Endothelial cell of umbilical vein (primary cell): ENCODE measurements around the gene FHOD3. TPM values are rescaled to one million over a fixed set of nuclear protein-coding genes. Genes with fewer than 3 reads are reported as not detected.

Experiments used
- BruUV-seq: library from RNA; stranded (reverse); fragments of 400-500 nt; replicated peaks from 2 replicates; lab custom pipeline; 2021; lab: Mats Ljungman, UMichigan
- CTCF ChIA-PET: fragments of 300-600, 350-600 bp; sonication (Branson Sonifier 250); formaldehyde crosslinking; loops from one replicate; lab custom pipeline; 2021; ENCODE audit warnings: antibody characterized with exemption, inconsistent platforms; lab: Charles Lee
- POLR2A ChIA-PET: fragments of 300-600, 350-600 bp; sonication (Branson Sonifier 250); formaldehyde crosslinking; loops from one replicate; lab custom pipeline; 2021; ENCODE audit warnings: antibody characterized with exemption, inconsistent platforms; lab: Charles Lee
- DNase-seq: peaks from one replicate; pipeline ENCODE4 v3.0.0-alpha.2; 2011; ENCODE audit warnings: low read depth, low spot score
- FAIRE-seq: peaks from 2 replicates; lab custom pipeline; 2011; peaks lifted over from hg19 to GRCh38; lab: Jason Lieb, UNC
- H2AFZ ChIP-seq: 2 replicates; pipeline ENCODE4 v1.6.0; 2012; ENCODE audit warnings: low read depth, low read length, control low read depth, inconsistent platforms
- H3K27ac ChIP-seq: 2 replicates; pipeline ENCODE4 v1.5.1; 2011; ENCODE audit warnings: low read depth, mild to moderate bottlenecking, control low read depth, low read length, moderate library complexity; ENCODE audit not compliant: insufficient read depth
- H3K27me3 ChIP-seq, 2 experiments: 2 replicates each; pipeline versions ENCODE4 v1.6.0 to v1.6.1; 2011; ENCODE audit warnings: low read length in 2 of 2, mixed read lengths in 1 of 2; ENCODE audit not compliant: control insufficient read depth in 2 of 2, insufficient read depth in 2 of 2
- H3K36me3 ChIP-seq, 2 experiments: 2 replicates in 1 of 2; 3 replicates in 1 of 2; pipeline ENCODE4 v1.5.1; 2011; ENCODE audit warnings: low read length in 2 of 2, mild to moderate bottlenecking in 1 of 2, moderate library complexity in 1 of 2; ENCODE audit not compliant: control insufficient read depth in 2 of 2, insufficient read depth in 2 of 2; ENCODE audit errors: extremely low read depth in 1 of 2
- H3K4me1 ChIP-seq: 3 replicates; pipeline ENCODE4 v1.5.1; 2011; ENCODE audit warnings: mild to moderate bottlenecking, low read length; ENCODE audit not compliant: control insufficient read depth, insufficient read depth; ENCODE audit errors: extremely low read depth
- H3K4me2 ChIP-seq: 2 replicates; pipeline ENCODE4 v1.6.1; 2011; ENCODE audit warnings: low read length, control low read depth, mixed read lengths; ENCODE audit not compliant: insufficient read depth
- H3K4me3 ChIP-seq, 3 experiments: fragments of 200-600 bp in 1 of 3; sonication (generic), shearing (Covaris generic) in 1 of 3; replicated peaks in 1 of 3; 2 replicates each; pipeline ENCODE4 v1.5.1; 2011 to 2016; ENCODE audit warnings: control low read depth in 3 of 3, low read length in 3 of 3, mild to moderate bottlenecking in 2 of 3, inconsistent platforms in 1 of 3, low read depth in 1 of 3, moderate library complexity in 1 of 3; ENCODE audit not compliant: insufficient read depth in 1 of 3
- H3K79me2 ChIP-seq: 2 replicates; pipeline ENCODE4 v1.6.0; 2012; ENCODE audit warnings: low read length, inconsistent platforms; ENCODE audit not compliant: control insufficient read depth, insufficient read depth
- H3K9ac ChIP-seq: replicated peaks from 2 replicates; pipeline ENCODE3; 2011; ENCODE audit warnings: low read length, control low read depth; ENCODE audit not compliant: insufficient read depth; ENCODE audit errors: extremely low read depth
- H3K9me1 ChIP-seq: replicated peaks from 3 replicates; pipeline ENCODE4 v1.6.0; 2011; ENCODE audit warnings: mild to moderate bottlenecking, low read length; ENCODE audit not compliant: control insufficient read depth, insufficient read depth; ENCODE audit errors: extremely low read depth
- H3K9me3 ChIP-seq: replicated peaks from 2 replicates; pipeline ENCODE4 v1.5.1; 2012; ENCODE audit warnings: low read length, inconsistent platforms; ENCODE audit not compliant: control insufficient read depth, insufficient read depth
- H4K20me1 ChIP-seq: replicated peaks from 2 replicates; pipeline ENCODE3; 2011; ENCODE audit warnings: mild to moderate bottlenecking, low read length; ENCODE audit not compliant: control insufficient read depth, insufficient read depth; ENCODE audit errors: extremely low read depth
- CTCF ChIP-seq, 2 donors: IDR thresholded peaks; 1 replicate in 1 of 2; 2 replicates in 1 of 2; pipeline ENCODE4 v1.5.1; 2011; ENCODE audit warnings: low read length in 2 of 2, mild to moderate bottlenecking in 2 of 2, moderate library complexity in 2 of 2, control low read depth in 1 of 2, inconsistent platforms in 1 of 2, low read depth in 1 of 2; ENCODE audit not compliant: insufficient read depth in 1 of 2; ENCODE audit errors: extremely low read depth in 1 of 2
- EZH2 ChIP-seq: IDR thresholded peaks from 2 replicates; pipeline ENCODE4 v1.6.1; 2012; ENCODE audit warnings: borderline replicate concordance, low read depth, mild to moderate bottlenecking, moderate library complexity, low read length, inconsistent platforms; ENCODE audit not compliant: severe bottlenecking
- FOS ChIP-seq: IDR thresholded peaks from 2 replicates; pipeline ENCODE4 v1.6.1; 2011; ENCODE audit warnings: mild to moderate bottlenecking, low read length, moderate library complexity, borderline replicate concordance; ENCODE audit not compliant: insufficient read depth
- GATA2 ChIP-seq: IDR thresholded peaks from 2 replicates; pipeline ENCODE4 v1.7.0; 2011; ENCODE audit warnings: low read depth, mild to moderate bottlenecking, moderate library complexity, mixed read lengths, low read length; ENCODE audit not compliant: insufficient read length, insufficient read depth
- JUN ChIP-seq: IDR thresholded peaks from 2 replicates; pipeline ENCODE4 v1.6.1; 2011; ENCODE audit warnings: borderline replicate concordance, low read depth; ENCODE audit not compliant: insufficient read length, insufficient read depth
- MYC ChIP-seq: IDR thresholded peaks from one replicate; pipeline ENCODE4 v1.6.1; 2011; ENCODE audit warnings: mild to moderate bottlenecking, low read depth, low read length
- POLR2A ChIP-seq: IDR thresholded peaks from 2 replicates; pipeline ENCODE4 v1.6.1; 2012; ENCODE audit warnings: low read depth, mild to moderate bottlenecking, control low read depth, low read length
- POLR2AphosphoS5 ChIP-seq: IDR thresholded peaks from 2 replicates; pipeline ENCODE4 v1.6.1; 2012; ENCODE audit warnings: low read depth, mild to moderate bottlenecking, control low read depth, low read length, moderate library complexity; ENCODE audit not compliant: insufficient read depth
- dilution Hi-C: fragments of 300-500 bp; cut with MboI; formaldehyde crosslinking; loops from one replicate; pipeline ENCODE4 v1.15.0; 2019; ENCODE audit warnings: low sequenced_read_pairs; ENCODE audit not compliant: extremely low pct_ligation_motif_present
- intact Hi-C: fragments of 100-400 bp; cut with micrococcal nuclease; formaldehyde crosslinking; loops from one replicate; pipeline ENCODE4 v1.10.0; 2022
- polyA plus RNA-seq, 4 experiments: library from polyadenylated mRNA; depleted of rRNA in 3 of 4; stranded (reverse) in 3 of 4; unstranded in 1 of 4; fragments of >200 nt; gene quantifications; 2 replicates each; pipeline versions ENCODE4 v1.2.1 to v1.2.3, GENCODE V29; 2011 to 2012; ENCODE audit warnings: missing spikeins in 1 of 4
- total RNA-seq: library from RNA; stranded (reverse); gene quantifications from 2 replicates; pipeline ENCODE4 v1.2.3, GENCODE V29; 2021
- TF ChIP-seq, protein P1 (sequence below): IDR thresholded peaks from 2 replicates; pipeline ENCODE4 v1.6.1; 2011; ENCODE audit not compliant: insufficient read depth, insufficient read length

FHOD3 gene
- total and polyA plus RNA-seq, 2 donors (not counting 3 experiments of a cell fraction or from before 2014, with no cell fraction given) = 0.06 to 1.5 TPM

- H3K4me1 ChIP-seq = no peaks in the 10 kb centered on the region
- no peaks in the 10 kb centered on the region for H3K36me3 ChIP-seq
- BruUV-seq = no TSS peak
- H3K9me1 ChIP-seq = no peaks in the 10 kb centered on the region
- H3K27ac ChIP-seq = no peak overlapping the region
- dilution Hi-C loops = no loop called here
- H2AFZ ChIP-seq = no peak overlapping the region
- no peaks in the 10 kb centered on the region for H4K20me1 ChIP-seq
- no peaks in the 10 kb centered on the region for H3K9me3 ChIP-seq
- peaks cover 7 to 18% of the 10 kb centered on the region in 2 experiments for H3K27me3 ChIP-seq
- TF ChIP-seq, protein P1, sequence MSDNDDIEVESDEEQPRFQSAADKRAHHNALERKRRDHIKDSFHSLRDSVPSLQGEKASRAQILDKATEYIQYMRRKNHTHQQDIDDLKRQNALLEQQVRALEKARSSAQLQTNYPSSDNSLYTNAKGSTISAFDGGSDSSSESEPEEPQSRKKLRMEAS = no peak
- no peak for TF ChIP-seq EZH2
- no peak for TF ChIP-seq CTCF (IDR thresholded peaks at IDR 0.05; ENCODE audit: extremely low read depth in 1 of 2, insufficient read depth in 1 of 2, low read depth in 1 of 2, low read length in 2 of 2)
- TF ChIP-seq MYC = no peak
- no peak for TF ChIP-seq GATA2
- no peak for TF ChIP-seq POLR2A
- TF ChIP-seq FOS = no peak
- TF ChIP-seq JUN = no peak
- TF ChIP-seq POLR2AphosphoS5 = no peak
- H3K9ac ChIP-seq = no peak overlapping the region
- H3K4me2 ChIP-seq = no peak overlapping the region
- intact Hi-C loops = no loop called here
- H3K79me2 ChIP-seq = no peaks in the 10 kb centered on the region
- H3K4me3 ChIP-seq = no peak overlapping the region
- FAIRE-seq (no peak), DNase-seq (no peak)
- ChIA-PET CTCF (interaction anchor here (0.6 to 1.6 kb wide), 2 partner anchors 10 to 190 kb away, joined by 3 to 8 read pairs; no protein-coding TSS in a partner anchor), POLR2A (no interaction called here)
Observed at GRCh38 chr18:36274083-36274715, 23.3 kb upstream of the FHOD3 start.
